Measurements from ENCODE around the gene AP1AR. TPM values are rescaled to one million over a fixed set of nuclear protein-coding genes. Genes with fewer than 3 reads are reported as not detected.

AP1AR gene
- total RNA-seq, 1 donor from 2014 or later, result 21.0 TPM

DNA sequence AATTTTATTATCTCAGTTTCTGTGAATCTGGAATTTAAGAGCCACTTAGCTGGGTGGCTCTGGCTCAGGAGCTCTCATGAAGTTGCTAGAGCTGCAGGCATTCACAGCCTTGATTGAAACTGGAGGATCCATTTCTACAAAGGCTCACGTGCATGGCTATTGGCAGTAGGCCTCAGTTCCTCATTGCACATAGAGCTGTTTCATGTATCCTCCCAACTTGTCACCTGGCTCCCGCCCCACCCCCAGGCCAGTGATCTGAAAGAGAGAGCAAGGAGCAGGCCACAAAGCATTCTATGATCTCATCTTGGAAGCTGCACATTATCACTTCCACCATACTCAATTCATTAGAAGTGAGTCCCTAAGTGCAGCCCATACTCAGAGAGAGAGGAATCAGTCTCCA lies 18.5 kb upstream of the AP1AR start:
- TF ChIP-seq, protein P1, sequence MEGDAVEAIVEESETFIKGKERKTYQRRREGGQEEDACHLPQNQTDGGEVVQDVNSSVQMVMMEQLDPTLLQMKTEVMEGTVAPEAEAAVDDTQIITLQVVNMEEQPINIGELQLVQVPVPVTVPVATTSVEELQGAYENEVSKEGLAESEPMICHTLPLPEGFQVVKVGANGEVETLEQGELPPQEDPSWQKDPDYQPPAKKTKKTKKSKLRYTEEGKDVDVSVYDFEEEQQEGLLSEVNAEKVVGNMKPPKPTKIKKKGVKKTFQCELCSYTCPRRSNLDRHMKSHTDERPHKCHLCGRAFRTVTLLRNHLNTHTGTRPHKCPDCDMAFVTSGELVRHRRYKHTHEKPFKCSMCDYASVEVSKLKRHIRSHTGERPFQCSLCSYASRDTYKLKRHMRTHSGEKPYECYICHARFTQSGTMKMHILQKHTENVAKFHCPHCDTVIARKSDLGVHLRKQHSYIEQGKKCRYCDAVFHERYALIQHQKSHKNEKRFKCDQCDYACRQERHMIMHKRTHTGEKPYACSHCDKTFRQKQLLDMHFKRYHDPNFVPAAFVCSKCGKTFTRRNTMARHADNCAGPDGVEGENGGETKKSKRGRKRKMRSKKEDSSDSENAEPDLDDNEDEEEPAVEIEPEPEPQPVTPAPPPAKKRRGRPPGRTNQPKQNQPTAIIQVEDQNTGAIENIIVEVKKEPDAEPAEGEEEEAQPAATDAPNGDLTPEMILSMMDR (IDR thresholded peaks at IDR 0.05; ENCODE audit: partially characterized antibody, unreplicated experiment), result no peak
- Mint-ChIP-seq H3K9me3 (ENCODE audit: unreplicated experiment) (peaks cover 2% of the 10 kb centered on the region), H3K4me1 (ENCODE audit: low read depth, unreplicated experiment) (no peaks in the 10 kb centered on the region), H3K27ac (ENCODE audit: unreplicated experiment) (no peak overlapping the region), H3K4me3 (ENCODE audit: unreplicated experiment) (no peak overlapping the region), H3K36me3 (ENCODE audit: unreplicated experiment) (no peaks in the 10 kb centered on the region), H3K27me3 (ENCODE audit: unreplicated experiment) (no peaks in the 10 kb centered on the region)
- DNase-seq, result no peak

DNA sequence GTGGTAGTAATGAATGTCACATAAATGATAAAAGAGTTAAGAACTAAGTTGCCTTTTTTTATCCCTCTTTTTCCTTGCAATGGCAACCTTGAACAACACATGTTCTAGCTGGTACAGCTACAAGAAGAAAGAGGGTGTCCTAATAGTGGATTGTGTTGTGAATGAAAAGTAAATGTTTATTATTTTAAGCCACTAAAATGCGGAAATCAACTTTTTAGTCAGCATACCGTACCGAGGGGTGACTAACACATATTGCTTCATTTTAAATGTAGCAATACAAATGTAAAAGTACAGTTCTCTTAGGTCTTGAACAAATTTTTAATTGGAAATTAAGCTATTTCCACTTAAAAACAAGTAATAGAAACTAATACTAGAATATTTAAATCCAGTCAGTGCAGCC lies 17.7 kb upstream of the AP1AR start:
- no peak for DNase-seq
- H3K36me3 Mint-ChIP-seq (ENCODE audit: unreplicated experiment), result no peaks in the 10 kb centered on the region
- no peaks in the 10 kb centered on the region for H3K27me3 Mint-ChIP-seq (ENCODE audit: unreplicated experiment)
- no peak overlapping the region for H3K4me3 Mint-ChIP-seq (ENCODE audit: unreplicated experiment)
- H3K9me3 Mint-ChIP-seq (ENCODE audit: unreplicated experiment), result peaks cover 2% of the 10 kb centered on the region
- H3K4me1 Mint-ChIP-seq (ENCODE audit: low read depth, unreplicated experiment), result no peaks in the 10 kb centered on the region
- no peak overlapping the region for H3K27ac Mint-ChIP-seq (ENCODE audit: unreplicated experiment)
- TF ChIP-seq, protein P1 (IDR thresholded peaks at IDR 0.05; ENCODE audit: partially characterized antibody, unreplicated experiment), result no peak

DNA sequence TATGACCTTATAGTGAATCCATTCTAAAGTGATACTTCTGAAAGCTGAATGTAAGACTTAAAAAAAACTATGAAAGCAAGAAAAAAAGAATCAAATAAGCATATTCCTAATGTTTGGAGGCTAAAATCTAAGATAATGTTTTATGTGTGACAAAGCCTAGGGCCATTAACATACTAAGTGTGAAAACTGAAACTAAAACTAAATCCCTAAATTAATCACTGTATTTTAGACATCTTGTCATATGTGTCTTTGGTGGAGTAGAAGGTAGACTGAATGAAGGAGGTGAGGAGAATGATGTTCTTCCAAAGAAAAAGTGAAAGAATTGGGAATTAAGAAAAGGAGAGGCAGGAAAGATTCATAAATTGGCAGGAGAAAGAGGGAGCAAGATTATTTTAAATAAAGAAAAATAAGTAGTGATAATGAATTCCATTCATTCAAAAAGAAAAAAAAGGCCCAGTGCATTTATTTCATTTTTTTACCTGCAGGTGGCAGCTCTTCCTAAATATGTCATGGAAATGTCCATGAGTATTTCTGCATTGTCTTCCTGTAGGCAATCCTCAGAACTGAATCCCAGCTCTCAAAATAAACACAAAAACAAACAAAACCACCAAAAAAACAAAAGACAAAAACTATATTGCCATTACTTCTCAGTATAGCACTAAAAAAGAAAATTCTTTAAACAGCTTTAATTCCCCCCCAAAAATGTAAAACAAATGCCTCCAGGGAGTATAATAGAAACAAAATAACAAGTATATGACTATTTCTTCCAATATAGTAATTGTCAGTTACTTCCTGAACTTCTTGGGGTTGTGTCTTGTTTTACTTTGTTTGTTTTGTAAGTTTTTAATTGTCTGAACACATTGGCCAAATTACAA lies 17.0 kb upstream of the AP1AR start:
- TF ChIP-seq, protein P1 (IDR thresholded peaks at IDR 0.05; ENCODE audit: partially characterized antibody, unreplicated experiment), result peak; percentile 29
- Mint-ChIP-seq H3K9me3 (ENCODE audit: unreplicated experiment) (peaks cover 2% of the 10 kb centered on the region), H3K36me3 (ENCODE audit: unreplicated experiment) (no peaks in the 10 kb centered on the region), H3K4me3 (ENCODE audit: unreplicated experiment) (no peak overlapping the region), H3K4me1 (ENCODE audit: low read depth, unreplicated experiment) (no peaks in the 10 kb centered on the region), H3K27ac (ENCODE audit: unreplicated experiment) (no peak overlapping the region), H3K27me3 (ENCODE audit: unreplicated experiment) (no peaks in the 10 kb centered on the region)
- no peak for DNase-seq

DNA sequence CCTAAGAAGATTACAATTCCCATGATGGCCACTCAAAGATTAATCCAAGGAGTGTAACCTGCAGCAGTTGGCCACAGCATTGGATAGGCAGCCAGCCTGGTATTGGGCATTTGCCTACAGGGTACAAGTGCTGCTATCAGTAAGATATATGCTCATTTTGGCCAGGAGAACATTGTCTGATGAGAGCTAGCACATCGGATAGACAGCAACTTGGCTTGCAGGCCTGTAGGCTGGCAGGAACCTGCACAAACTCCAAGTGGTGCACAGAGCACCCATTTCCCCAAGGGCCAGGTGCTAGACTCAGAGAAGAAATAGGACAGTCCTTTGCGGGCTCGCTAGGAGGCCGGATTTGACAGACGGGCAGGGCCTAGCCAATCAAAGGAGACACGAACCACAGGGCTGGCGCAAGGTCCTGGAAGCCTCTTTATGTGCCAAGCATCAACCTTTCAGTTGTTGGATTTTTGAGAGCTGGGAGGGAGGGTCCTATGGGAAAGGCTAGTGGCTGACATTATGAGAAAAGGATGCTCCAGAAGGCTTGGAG lies 11.7 kb upstream of the AP1AR start:
- Mint-ChIP-seq H3K4me3 (ENCODE audit: unreplicated experiment) (no peak overlapping the region), H3K36me3 (ENCODE audit: unreplicated experiment) (no peaks in the 10 kb centered on the region), H3K9me3 (ENCODE audit: unreplicated experiment) (peaks cover 1% of the 10 kb centered on the region), H3K4me1 (ENCODE audit: low read depth, unreplicated experiment) (no peaks in the 10 kb centered on the region), H3K27ac (ENCODE audit: unreplicated experiment) (no peak overlapping the region), H3K27me3 (ENCODE audit: unreplicated experiment) (peaks cover 2% of the 10 kb centered on the region)
- TF ChIP-seq, protein P1 (IDR thresholded peaks at IDR 0.05; ENCODE audit: partially characterized antibody, unreplicated experiment), result no peak
- no peak for DNase-seq
